ENCODE measurements around the gene TRAF1. TPM values are rescaled to one million over a fixed set of nuclear protein-coding genes. Genes with fewer than 3 reads are reported as not detected.

The TRAF1 gene
- total RNA-seq, 1 donor, result 0.86 TPM

- peak; percentile 18 for DNase-seq (ENCODE audit: low read depth)
- TF ChIP-seq CTCF (IDR thresholded peaks at IDR 0.05; ENCODE audit: insufficient read depth, low read depth, low read length), result no peak
- H3K4me3 ChIP-seq (ENCODE audit: low read depth, low read length), result no peak overlapping the region
Observed at GRCh38 chr9:120854596-120855327, 71.8 kb downstream of the TRAF1 start.

- no peak overlapping the region for H3K4me3 ChIP-seq (ENCODE audit: low read depth, low read length)
- DNase-seq (ENCODE audit: low read depth), result no peak
- TF ChIP-seq CTCF (IDR thresholded peaks at IDR 0.05; ENCODE audit: insufficient read depth, low read depth, low read length), result no peak
Observed at GRCh38 chr9:120853198-120853597, 73.4 kb downstream of the TRAF1 start.

Other genes with a start within 250 kb of the TRAF1 start
- gene MEGF9, start 212.3 kb downstream of the TRAF1 start, total RNA-seq, result 4.3 and 5.5 TPM in 2 replicates
- gene FBXW2, start 133.4 kb downstream of the TRAF1 start, total RNA-seq, result 35.4 and 41.5 TPM in 2 replicates
- 35.1 and 50.1 TPM in 2 replicates for gene PSMD5, start 83.9 kb downstream of the TRAF1 start, total RNA-seq
- gene PHF19, start 49.6 kb downstream of the TRAF1 start, total RNA-seq, result 27.1 and 35.8 TPM in 2 replicates
- 2.3 and 3.9 TPM in 2 replicates for gene C5, start 123.5 kb upstream of the TRAF1 start, total RNA-seq
- 5.8 and 6.5 TPM in 2 replicates for gene CNTRL, start 148.2 kb upstream of the TRAF1 start, total RNA-seq